DOHH2 (cell line): ENCODE results near the gene SPOCK1.

Source experiments
- CTCF ChIP-seq: fragments of 200-600 bp; sonication (generic); IDR thresholded peaks from one replicate; pipeline ENCODE4 v1.5.1; 2014; ENCODE audit warnings: antibody characterized with exemption, mild to moderate bottlenecking, low read depth, low read length; ENCODE audit not compliant: poor library complexity, severe bottlenecking
- EZH2phosphoT487 ChIP-seq: fragments of 200-600 bp; sonication (generic); IDR thresholded peaks from 2 replicates; pipeline ENCODE4 v1.6.1; 2017; ENCODE audit warnings: borderline replicate concordance, mild to moderate bottlenecking, antibody characterized with exemption, low read length, moderate library complexity, mixed read lengths

- no peak for TF ChIP-seq CTCF
- no peak for TF ChIP-seq EZH2phosphoT487
Observed at GRCh38 chr5:137498301-137498735, 808 bp downstream of the SPOCK1 start.
